ENCODE results near the gene ZKSCAN8. TPM values are rescaled to one million over a fixed set of nuclear protein-coding genes. Genes with fewer than 3 reads are reported as not detected.

ZKSCAN8 gene
- total RNA-seq, 2 donors from 2014 or later: 29.0 to 41.6 TPM

DNA sequence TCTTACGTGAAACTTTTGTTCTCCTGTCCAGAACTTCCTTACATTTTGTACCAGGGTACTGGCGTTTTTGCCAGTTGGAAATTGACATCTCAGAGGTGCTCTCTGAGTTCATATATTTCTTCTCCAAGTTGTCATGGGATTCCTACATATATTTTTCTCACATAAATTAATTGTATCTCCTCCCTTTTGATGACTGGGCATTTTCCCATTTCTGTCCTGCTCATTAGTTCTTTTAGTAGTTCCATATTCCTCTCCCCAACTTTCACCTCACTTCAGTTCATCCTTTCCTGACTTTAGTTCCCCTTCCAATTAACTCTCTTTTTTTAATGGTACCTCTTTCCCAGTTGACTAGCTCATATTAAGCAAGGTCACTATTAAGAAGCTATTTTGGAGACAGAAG lies 10.8 kb downstream of the ZKSCAN8 start:
- Histone ChIP-seq H3K9ac (ENCODE audit: extremely low read depth, low read length, poor library complexity, severe bottlenecking) (no peak overlapping the region), H3K4me1 (ENCODE audit: control insufficient read depth, insufficient read depth, low read length) (no peaks in the 10 kb centered on the region), H3K27me3 (ENCODE audit: control insufficient read depth, insufficient read depth, low read length, poor library complexity, severe bottlenecking) (no peaks in the 10 kb centered on the region), H3K36me3 (ENCODE audit: control insufficient read depth, insufficient read depth, low read length) (peaks cover 98% of the 10 kb centered on the region), H3K9me3 (ENCODE audit: control insufficient read depth, low read length) (peaks cover 24% of the 10 kb centered on the region), H3K4me3 (ENCODE audit: low read length) (no peak overlapping the region), H3K27ac (ENCODE audit: low read depth, low read length) (no peak overlapping the region)
- H3K27ac Mint-ChIP-seq: no peak overlapping the region
- peaks cover 98% of the 10 kb centered on the region for H3K36me3 Mint-ChIP-seq (ENCODE audit: low read depth)
- peaks cover 59% of the 10 kb centered on the region for H3K9me3 Mint-ChIP-seq
- TF ChIP-seq, protein P1, sequence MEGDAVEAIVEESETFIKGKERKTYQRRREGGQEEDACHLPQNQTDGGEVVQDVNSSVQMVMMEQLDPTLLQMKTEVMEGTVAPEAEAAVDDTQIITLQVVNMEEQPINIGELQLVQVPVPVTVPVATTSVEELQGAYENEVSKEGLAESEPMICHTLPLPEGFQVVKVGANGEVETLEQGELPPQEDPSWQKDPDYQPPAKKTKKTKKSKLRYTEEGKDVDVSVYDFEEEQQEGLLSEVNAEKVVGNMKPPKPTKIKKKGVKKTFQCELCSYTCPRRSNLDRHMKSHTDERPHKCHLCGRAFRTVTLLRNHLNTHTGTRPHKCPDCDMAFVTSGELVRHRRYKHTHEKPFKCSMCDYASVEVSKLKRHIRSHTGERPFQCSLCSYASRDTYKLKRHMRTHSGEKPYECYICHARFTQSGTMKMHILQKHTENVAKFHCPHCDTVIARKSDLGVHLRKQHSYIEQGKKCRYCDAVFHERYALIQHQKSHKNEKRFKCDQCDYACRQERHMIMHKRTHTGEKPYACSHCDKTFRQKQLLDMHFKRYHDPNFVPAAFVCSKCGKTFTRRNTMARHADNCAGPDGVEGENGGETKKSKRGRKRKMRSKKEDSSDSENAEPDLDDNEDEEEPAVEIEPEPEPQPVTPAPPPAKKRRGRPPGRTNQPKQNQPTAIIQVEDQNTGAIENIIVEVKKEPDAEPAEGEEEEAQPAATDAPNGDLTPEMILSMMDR (conservative IDR thresholded peaks at IDR 0.05): no peak
- no peaks in the 10 kb centered on the region for H3K4me1 Mint-ChIP-seq
- no peak overlapping the region for H3K4me3 Mint-ChIP-seq
- 82 to 100% methylated on average over 2 of the region's 2 CpGs for WGBS, 2 experiments (ENCODE audit: insufficient coverage in 1 of 2, insufficient read length in 1 of 2)
- DNase-seq: no peak
- H3K27me3 Mint-ChIP-seq (ENCODE audit: insufficient read depth): no peaks in the 10 kb centered on the region

DNA sequence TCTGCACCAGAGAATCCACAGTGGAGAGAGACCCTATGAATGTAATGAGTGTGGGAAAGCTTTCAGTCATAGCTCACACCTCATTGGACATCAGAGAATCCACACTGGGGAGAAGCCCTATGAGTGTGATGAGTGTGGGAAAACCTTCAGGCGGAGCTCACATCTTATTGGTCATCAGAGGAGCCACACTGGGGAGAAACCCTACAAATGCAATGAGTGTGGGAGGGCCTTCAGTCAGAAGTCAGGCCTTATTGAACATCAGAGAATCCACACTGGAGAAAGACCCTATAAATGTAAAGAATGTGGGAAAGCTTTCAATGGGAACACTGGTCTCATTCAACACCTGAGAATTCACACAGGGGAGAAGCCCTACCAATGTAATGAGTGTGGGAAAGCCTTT lies 11.9 kb downstream of the ZKSCAN8 start:
- Mint-ChIP-seq H3K27me3 (ENCODE audit: insufficient read depth) (no peaks in the 10 kb centered on the region), H3K4me1 (no peaks in the 10 kb centered on the region), H3K9me3 (peaks cover 60% of the 10 kb centered on the region), H3K36me3 (ENCODE audit: low read depth) (peaks cover 98% of the 10 kb centered on the region), H3K4me3 (no peak overlapping the region), H3K27ac (no peak overlapping the region)
- no peak for DNase-seq
- no peaks in the 10 kb centered on the region for H3K4me1 ChIP-seq (ENCODE audit: control insufficient read depth, insufficient read depth, low read length)
- H3K36me3 ChIP-seq (ENCODE audit: control insufficient read depth, insufficient read depth, low read length): peaks cover 97% of the 10 kb centered on the region
- 96 to 100% methylated on average over 1 of the region's 1 CpG for WGBS, 2 experiments (ENCODE audit: insufficient coverage in 1 of 2, insufficient read length in 1 of 2)
- TF ChIP-seq, protein P1 (conservative IDR thresholded peaks at IDR 0.05): no peak
- no peaks in the 10 kb centered on the region for H3K27me3 ChIP-seq (ENCODE audit: control insufficient read depth, insufficient read depth, low read length, poor library complexity, severe bottlenecking)
- peaks cover 24% of the 10 kb centered on the region for H3K9me3 ChIP-seq (ENCODE audit: control insufficient read depth, low read length)
- no peak overlapping the region for H3K9ac ChIP-seq (ENCODE audit: extremely low read depth, low read length, poor library complexity, severe bottlenecking)
- no peak overlapping the region for H3K4me3 ChIP-seq (ENCODE audit: low read length)
- no peak overlapping the region for H3K27ac ChIP-seq (ENCODE audit: low read depth, low read length)

DNA sequence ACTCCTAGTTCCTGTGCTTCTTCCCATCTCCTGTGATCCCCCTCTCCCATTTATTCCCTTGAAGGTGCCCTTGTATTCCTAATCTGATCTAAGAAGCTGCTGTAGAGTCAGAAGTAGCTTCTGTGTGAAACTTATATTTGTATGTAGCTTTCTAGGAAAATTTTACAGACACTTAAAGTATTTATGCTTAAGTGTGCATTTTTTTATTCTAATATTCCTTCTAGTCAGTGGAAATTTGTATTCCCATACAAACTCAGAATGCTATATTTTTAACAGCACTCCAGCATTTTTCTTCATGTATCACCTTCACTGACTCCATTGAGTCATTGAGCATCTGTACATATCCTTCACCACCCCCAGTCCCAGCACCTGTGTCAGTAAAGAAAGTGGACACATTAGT lies 12.7 kb downstream of the ZKSCAN8 start:
- H3K36me3 Mint-ChIP-seq (ENCODE audit: low read depth): peaks cover 97% of the 10 kb centered on the region
- TF ChIP-seq, protein P1 (conservative IDR thresholded peaks at IDR 0.05): no peak
- no peak overlapping the region for H3K4me3 ChIP-seq (ENCODE audit: low read length)
- H3K9me3 ChIP-seq (ENCODE audit: control insufficient read depth, low read length): peaks cover 24% of the 10 kb centered on the region
- H3K27me3 ChIP-seq (ENCODE audit: control insufficient read depth, insufficient read depth, low read length, poor library complexity, severe bottlenecking): no peaks in the 10 kb centered on the region
- DNase-seq: no peak
- H3K36me3 ChIP-seq (ENCODE audit: control insufficient read depth, insufficient read depth, low read length): peaks cover 97% of the 10 kb centered on the region
- no peak overlapping the region for H3K27ac ChIP-seq (ENCODE audit: low read depth, low read length)
- no peaks in the 10 kb centered on the region for H3K4me1 ChIP-seq (ENCODE audit: control insufficient read depth, insufficient read depth, low read length)
- peaks cover 63% of the 10 kb centered on the region for H3K9me3 Mint-ChIP-seq
- H3K4me3 Mint-ChIP-seq: no peak overlapping the region
- H3K27ac Mint-ChIP-seq: no peak overlapping the region
- no peak overlapping the region for H3K9ac ChIP-seq (ENCODE audit: extremely low read depth, low read length, poor library complexity, severe bottlenecking)
- no peaks in the 10 kb centered on the region for H3K4me1 Mint-ChIP-seq
- H3K27me3 Mint-ChIP-seq (ENCODE audit: insufficient read depth): no peaks in the 10 kb centered on the region

Data from endodermal cell (in vitro differentiated cells).